Measurements from ENCODE around the gene PI16. TPM values are rescaled to one million over a fixed set of nuclear protein-coding genes. Genes with fewer than 3 reads are reported as not detected.
A peak's percentile ranks its signal among the peaks of the same experiment; 100 is the strongest.

The PI16 gene
- total and polyA plus RNA-seq, 8 donors: 0.23 to 7.3 (median 1.7) TPM

DNA sequence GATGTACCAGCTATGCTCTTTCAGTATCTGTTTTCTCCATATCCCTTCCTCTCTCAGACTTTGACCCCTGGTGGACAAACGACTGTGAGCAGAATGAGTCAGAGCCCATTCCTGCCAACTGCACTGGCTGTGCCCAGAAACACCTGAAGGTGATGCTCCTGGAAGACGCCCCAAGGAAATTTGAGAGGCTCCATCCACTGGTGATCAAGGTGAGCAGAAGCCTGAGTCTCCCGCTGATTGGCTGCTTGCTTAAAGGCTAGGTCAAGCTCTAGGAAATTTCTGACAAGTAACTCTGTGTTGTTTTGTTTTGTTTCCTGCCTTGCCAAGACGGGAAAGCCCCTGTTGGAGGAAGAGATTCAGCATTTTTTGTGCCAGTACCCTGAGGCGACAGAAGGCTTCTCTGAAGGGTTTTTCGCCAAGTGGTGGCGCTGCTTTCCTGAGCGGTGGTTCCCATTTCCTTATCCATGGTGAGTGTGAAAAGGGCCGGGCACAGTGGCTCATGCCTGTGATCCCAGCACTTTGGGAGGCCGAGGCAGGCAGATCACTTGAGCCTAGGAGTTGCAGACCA is 40.2 kb upstream of the PI16 start:
- no peak for FAIRE-seq
- DNase-seq: peak in 4 of 6 donors; percentile 72 to 83 (median 74)
- WGBS, 2 donors: 71% methylated on average over 10 of the region's 10 CpGs
- Histone ChIP-seq H3K9me3 (no peaks in the 10 kb centered on the region), H3K27ac (peak overlapping the region in 2 of 4 donors; percentile 69 to 73), H3K4me1 (peaks cover 5 to 8% (median 6%) of the 10 kb centered on the region in 3 donors), H3K4me3 (no peak overlapping the region), H3K27me3 (no peaks in the 10 kb centered on the region), H3K36me3 (peaks cover 0 to 30% (median 0%) of the 10 kb centered on the region in 3 donors)
- TF ChIP-seq, protein P1, sequence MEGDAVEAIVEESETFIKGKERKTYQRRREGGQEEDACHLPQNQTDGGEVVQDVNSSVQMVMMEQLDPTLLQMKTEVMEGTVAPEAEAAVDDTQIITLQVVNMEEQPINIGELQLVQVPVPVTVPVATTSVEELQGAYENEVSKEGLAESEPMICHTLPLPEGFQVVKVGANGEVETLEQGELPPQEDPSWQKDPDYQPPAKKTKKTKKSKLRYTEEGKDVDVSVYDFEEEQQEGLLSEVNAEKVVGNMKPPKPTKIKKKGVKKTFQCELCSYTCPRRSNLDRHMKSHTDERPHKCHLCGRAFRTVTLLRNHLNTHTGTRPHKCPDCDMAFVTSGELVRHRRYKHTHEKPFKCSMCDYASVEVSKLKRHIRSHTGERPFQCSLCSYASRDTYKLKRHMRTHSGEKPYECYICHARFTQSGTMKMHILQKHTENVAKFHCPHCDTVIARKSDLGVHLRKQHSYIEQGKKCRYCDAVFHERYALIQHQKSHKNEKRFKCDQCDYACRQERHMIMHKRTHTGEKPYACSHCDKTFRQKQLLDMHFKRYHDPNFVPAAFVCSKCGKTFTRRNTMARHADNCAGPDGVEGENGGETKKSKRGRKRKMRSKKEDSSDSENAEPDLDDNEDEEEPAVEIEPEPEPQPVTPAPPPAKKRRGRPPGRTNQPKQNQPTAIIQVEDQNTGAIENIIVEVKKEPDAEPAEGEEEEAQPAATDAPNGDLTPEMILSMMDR (IDR thresholded peaks at IDR 0.05): peak in 1 of 4 donors; percentile 12
- ATAC-seq: peak; percentile 93 to 96 (median 94)
- intact Hi-C loops (cut with DNase I): no loop called here

DNA sequence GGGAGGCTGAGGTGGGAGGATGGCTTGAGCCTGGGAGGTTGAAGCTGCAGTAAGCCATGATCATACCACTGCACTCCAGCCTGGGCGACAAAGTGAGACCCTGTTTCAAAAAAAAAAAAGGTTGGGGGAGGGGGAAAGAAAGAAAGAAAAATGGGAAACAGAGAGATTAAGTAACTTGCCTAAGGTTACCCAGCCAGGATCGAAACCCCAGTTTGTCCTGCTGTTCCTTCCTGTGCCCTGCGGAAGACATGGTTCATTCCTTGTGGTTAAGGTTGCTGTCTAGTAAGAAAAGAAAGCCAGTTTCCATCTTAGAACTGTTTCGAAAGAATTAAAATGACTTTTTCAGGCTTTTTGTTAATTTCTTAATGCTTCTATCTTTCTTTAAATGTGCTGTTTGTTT is 38.9 kb upstream of the PI16 start:
- ATAC-seq (no peak), FAIRE-seq (no peak), DNase-seq (no peak)
- intact Hi-C loops (cut with DNase I): no loop called here
- TF ChIP-seq, protein P1 (IDR thresholded peaks at IDR 0.05): no peak
- no peaks in the 10 kb centered on the region for H3K9me3 ChIP-seq
- no peak overlapping the region for H3K4me3 ChIP-seq
- H3K27me3 ChIP-seq: no peaks in the 10 kb centered on the region
- peaks cover 5 to 19% (median 5%) of the 10 kb centered on the region in 3 donors for H3K4me1 ChIP-seq
- H3K36me3 ChIP-seq: peaks cover 0 to 38% (median 0%) of the 10 kb centered on the region in 3 donors
- no peak overlapping the region for H3K27ac ChIP-seq
- 95% methylated on average over 4 of the region's 4 CpGs for WGBS, 2 donors

DNA sequence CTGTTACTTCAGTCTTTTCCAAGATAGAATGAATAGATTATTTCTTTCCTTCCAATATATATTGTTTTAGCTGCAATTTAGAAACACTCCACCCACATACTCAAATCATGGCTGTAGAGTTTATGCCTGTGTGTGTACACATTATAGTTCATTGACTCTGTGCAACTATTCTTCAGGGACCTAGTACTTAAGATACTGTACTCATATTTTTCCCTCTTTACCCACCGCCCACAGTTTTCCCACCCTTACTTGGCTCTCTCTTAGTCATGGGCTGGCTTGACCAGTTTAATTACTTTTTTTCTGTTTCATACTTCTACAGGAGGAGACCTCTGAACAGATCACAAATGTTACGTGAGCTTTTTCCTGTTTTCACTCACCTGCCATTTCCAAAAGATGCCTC is 38.4 kb upstream of the PI16 start:
- no peak for ATAC-seq
- TF ChIP-seq, protein P1 (IDR thresholded peaks at IDR 0.05): no peak
- Histone ChIP-seq H3K4me1 (peaks cover 5 to 19% (median 5%) of the 10 kb centered on the region in 3 donors), H3K27me3 (no peaks in the 10 kb centered on the region), H3K9me3 (no peaks in the 10 kb centered on the region), H3K4me3 (no peak overlapping the region), H3K27ac (no peak overlapping the region), H3K36me3 (peaks cover 0 to 38% (median 0%) of the 10 kb centered on the region in 3 donors)
- intact Hi-C loops (cut with DNase I): no loop called here
- FAIRE-seq: no peak
- DNase-seq: no peak
- WGBS, 2 donors: 93 to 97% methylated on average over 2 of the region's 2 CpGs

DNA sequence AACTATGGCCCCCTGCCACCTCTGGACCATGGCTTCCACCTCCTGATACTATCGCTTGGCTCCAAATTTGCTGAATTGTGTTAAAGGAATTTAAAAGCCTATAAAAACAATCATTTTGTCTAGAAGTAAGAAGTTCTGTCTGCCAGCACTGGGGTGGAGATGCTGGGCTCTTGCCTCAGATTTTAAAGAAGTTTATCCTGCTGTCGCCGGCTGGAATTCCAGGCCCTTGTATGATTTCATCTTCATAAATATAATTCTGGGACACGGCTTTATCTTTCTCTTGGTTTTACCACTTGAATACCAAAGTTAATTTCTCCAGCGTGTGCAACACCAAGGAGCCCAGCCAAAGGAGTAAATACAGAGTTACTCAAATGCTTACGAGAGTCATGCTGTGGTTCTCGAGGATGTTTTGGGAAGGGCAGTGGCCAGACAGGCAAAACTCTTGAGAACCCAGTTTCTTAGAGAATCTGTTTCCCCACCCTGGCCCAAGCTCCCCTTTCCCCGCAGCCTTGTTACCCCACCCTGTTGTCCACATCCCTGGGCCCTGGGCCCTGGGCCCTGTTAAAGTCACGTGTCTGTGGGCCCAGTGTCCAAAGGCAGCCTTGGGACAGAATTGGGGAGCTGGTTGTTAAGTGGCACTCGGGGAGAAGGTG is 36.9 kb upstream of the PI16 start:
- no peak for DNase-seq
- Histone ChIP-seq H3K27ac (peak overlapping the region in 1 of 4 donors; percentile 19), H3K27me3 (no peaks in the 10 kb centered on the region), H3K36me3 (peaks cover 0 to 38% (median 0%) of the 10 kb centered on the region in 3 donors), H3K9me3 (no peaks in the 10 kb centered on the region), H3K4me1 (peaks cover 5 to 19% (median 5%) of the 10 kb centered on the region in 3 donors), H3K4me3 (no peak overlapping the region)
- intact Hi-C loops (cut with DNase I): no loop called here
- FAIRE-seq: no peak
- TF ChIP-seq, protein P1 (IDR thresholded peaks at IDR 0.05): no peak
- 89 to 92% methylated on average over 10 of the region's 10 CpGs for WGBS, 2 donors
- peak in 1 of 4 donors; percentile 14 for ATAC-seq

DNA sequence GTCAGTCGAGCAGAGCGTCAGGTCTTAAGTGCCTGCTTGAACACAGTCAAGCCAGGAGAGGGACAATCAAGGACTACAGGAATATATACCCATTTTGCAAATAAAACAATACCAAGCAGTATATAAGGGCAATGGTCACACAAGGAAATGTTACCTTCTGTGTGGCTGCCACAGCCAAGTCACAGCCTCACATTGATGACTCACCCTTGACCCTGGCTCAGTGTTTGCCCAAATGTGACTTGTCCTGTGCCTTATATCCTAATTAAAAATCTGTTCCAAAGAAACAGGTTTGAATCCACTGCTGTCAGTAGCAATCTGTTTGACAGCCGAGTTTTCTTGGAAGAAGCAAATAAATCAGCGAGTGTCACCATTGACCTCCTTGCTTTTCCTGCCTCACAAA is 34.5 kb upstream of the PI16 start:
- H3K9me3 ChIP-seq: no peaks in the 10 kb centered on the region
- no peak overlapping the region for H3K4me3 ChIP-seq
- intact Hi-C loops (cut with DNase I): no loop called here
- H3K4me1 ChIP-seq: peaks cover 0 to 11% (median 0%) of the 10 kb centered on the region in 3 donors
- H3K27me3 ChIP-seq: no peaks in the 10 kb centered on the region
- ATAC-seq: peak; percentile 85 to 90 (median 86)
- peaks cover 0 to 54% (median 0%) of the 10 kb centered on the region in 3 donors for H3K36me3 ChIP-seq
- H3K27ac ChIP-seq: no peak overlapping the region
- DNase-seq: peak in 3 of 6 donors; percentile 47 to 73 (median 52)
- no peak for FAIRE-seq
- WGBS, 2 donors: 80% methylated on average over 4 of the region's 4 CpGs
- TF ChIP-seq, protein P1 (IDR thresholded peaks at IDR 0.05): no peak
